Measurements from ENCODE around the gene ZHX3.

ZHX3 gene

DNA sequence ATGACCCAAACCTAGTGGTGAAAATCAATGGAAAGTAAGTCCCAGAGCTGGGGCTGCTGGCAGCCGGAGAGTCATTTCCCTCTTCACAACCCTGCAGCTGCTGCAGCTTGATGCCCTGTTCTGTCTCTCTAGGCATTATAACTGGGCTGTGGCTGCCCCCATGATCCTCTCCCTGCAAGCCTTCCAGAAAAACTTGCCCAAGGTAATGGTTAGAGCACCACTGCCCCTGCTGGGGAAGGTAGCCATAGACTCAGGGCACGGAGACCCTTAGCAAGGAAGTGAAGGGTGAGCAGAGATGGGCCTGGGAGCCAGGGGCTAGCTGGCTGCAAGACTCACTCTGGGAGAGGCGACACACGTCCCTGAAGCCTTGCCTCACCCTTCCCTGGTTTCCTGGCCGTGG lies 35.1 kb upstream of the ZHX3 start:
- no peak for DNase-seq

DNA sequence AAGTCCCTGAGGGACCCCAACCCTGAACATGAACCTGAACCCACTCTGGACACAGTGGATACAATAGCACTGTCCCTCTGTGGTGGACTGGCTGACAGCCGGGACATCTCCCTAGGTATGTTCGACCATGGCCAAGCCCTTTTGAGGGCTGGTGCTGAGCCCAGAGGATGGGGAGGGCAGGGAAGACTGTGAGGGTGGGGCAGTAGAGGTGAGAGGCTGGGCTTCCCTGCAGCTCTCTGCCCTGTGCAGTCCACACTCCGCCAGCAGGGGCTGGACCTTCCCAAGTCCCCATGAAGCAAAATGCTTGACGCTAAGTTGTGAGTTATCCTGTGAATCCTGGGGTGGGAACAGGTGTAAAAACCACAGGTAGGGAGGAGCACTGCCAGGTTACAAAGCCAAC lies 34.6 kb upstream of the ZHX3 start:
- DNase-seq, result no peak

GRCh38 chr20:41350408-41350962 lies 33.0 kb upstream of the ZHX3 start:
- DNase-seq, result no peak

DNA sequence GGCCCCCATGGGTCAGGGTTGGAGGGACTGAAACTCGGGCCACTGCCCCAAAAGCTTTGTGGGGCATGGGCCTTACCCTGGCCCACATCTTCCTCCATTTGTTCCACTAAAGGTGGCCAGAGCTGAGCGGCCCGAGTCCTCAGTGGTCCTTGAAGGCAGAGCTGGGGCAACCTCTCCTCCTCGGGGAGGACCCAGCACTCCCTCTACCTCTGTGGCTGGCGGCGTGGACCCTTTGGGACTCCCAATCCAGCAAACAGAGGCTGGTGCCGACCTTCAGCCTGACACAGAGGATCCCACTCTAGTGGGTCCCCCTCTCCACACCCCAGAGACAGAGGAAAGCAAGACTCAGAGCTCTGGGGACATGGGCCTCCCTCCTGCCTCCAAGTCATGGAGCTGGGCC lies 32.4 kb upstream of the ZHX3 start:
- no peak for DNase-seq

DNA sequence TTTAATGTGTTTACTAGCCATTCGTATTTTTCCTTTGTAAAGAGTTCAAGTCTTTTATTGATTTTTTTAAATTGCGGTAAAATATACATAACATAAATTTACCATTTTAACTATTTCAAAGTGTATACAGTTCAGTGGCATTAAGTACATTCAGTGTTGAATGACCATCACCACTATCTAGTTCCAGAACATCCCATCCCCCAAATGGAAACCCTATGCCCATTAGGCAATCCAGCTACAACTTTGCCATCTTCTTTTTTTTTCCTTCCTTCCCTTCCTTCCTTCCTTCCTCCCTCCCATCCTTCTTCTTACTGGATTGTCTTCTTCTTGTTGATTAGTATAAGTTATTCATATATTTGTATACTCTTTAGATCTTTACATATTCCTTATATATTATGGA lies 31.7 kb upstream of the ZHX3 start:
- no peak for DNase-seq

DNA sequence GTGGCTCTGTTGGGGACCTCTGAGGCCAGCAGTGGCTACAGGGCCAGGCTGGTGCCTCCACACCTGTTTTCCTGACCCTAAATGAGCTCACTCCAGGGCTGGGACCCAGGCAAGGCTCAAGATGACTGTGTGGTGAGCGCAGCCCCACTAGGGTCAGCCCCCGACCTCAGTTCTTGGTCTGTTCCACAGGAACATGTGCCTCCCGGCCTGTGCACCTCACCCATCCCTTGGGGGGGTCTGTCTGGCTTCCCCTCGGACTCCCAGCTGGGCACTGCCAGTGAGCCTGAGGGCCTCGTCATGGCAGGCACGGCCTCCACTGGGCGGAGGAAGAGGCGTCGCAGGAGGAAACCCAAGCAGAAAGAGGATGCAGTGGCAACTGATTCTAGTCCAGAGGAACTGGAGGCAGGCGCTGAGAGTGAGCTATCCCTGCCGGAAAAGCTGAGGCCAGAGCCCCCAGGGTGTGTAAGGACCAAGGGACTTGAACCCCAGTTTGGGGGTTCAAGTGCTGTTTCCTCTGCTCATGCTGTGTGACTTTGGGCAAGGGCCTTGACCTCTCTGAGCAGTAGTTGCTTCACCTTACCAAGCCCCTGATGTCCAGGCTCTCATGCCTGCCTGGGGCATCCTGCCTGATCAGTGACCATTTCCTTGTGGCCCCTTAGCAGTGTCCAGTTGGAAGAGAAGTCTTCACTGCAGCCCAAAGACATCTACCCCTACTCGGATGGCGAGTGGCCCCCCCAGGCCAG lies 31.1 kb upstream of the ZHX3 start:
- DNase-seq, result no peak

DNA sequence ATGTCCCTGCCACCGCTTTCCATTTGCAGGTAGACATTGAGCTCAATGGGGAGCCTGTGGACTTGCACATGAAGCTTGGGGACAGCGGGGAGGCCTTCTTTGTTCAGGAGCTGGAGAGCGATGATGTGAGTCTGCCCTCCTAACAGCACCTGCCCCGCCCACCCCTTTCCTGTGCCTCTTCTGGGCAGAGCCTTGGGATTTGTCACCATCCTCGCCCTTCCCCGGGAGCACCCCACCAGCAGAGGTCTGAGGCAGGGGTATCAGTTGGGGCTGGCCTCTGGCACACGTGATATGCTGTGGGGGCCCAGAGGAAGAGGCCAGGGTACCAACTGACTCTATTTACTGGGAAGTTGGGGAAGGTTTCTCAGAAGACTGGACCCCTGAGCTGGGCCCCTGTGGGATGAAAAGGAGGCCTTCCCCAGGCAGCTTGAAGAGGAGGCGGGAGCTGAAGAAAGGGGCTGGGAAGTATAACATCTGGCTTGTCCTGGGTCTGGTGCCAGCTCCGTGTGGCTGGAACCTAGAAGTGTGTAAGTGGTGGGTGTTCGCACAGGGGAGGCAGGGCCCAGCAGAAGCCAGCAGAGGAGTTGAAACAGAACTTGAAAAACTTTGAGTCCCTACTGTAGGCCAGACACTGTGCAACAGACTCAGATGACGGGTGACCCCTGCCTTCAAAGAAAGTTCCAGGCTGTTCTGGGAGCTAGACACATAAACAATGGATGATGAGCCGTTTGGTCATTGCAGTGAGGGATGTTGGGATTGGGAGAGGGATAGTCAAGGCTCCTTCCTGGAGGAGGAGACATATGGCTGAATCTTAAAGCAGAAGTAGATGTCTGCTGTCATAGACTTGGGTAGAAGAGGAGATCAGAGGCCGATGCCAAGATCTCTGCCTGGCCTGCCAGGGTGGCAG lies 30.2 kb upstream of the ZHX3 start:
- no peak for DNase-seq

DNA sequence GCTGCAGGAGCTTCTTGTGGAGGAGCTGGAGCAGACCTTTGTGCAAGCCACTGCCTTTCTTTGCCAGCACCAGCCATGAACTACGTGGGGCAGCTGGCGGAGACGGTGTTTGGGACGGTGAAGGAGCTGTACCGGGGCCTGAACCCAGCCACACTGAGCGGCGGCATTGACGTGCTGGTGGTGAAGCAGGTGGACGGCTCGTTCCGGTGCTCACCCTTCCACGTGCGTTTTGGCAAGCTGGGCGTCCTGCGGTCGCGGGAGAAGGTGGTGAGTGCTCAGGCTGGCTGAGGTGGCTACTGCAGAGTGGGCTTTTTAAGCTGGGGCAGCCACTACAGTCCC lies 28.2 kb upstream of the ZHX3 start:
- DNase-seq, result no peak

GRCh38 chr20:41344938-41345728 lies 27.6 kb upstream of the ZHX3 start:
- no peak for DNase-seq

DNA sequence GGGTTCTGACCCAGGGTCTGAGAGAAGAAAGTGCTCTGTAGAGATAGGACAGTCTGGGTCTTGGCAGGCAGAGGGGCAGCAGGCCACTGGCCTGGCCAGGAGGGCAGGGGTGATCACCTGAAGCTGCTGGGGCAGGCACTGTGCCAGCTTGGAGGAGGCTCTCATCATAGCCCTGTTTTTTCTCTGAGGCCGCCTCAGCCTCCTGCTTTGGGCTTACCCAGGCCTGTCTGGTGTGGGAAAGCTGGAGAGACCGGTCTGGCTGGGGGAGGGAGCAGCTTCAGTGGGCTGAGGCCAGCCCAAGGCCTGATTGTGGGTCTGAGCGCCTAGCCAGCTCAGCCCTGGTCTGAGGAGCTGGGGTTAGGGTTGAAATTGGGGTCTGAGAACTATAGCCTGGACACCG lies 26.9 kb upstream of the ZHX3 start:
- no peak for DNase-seq

DNA sequence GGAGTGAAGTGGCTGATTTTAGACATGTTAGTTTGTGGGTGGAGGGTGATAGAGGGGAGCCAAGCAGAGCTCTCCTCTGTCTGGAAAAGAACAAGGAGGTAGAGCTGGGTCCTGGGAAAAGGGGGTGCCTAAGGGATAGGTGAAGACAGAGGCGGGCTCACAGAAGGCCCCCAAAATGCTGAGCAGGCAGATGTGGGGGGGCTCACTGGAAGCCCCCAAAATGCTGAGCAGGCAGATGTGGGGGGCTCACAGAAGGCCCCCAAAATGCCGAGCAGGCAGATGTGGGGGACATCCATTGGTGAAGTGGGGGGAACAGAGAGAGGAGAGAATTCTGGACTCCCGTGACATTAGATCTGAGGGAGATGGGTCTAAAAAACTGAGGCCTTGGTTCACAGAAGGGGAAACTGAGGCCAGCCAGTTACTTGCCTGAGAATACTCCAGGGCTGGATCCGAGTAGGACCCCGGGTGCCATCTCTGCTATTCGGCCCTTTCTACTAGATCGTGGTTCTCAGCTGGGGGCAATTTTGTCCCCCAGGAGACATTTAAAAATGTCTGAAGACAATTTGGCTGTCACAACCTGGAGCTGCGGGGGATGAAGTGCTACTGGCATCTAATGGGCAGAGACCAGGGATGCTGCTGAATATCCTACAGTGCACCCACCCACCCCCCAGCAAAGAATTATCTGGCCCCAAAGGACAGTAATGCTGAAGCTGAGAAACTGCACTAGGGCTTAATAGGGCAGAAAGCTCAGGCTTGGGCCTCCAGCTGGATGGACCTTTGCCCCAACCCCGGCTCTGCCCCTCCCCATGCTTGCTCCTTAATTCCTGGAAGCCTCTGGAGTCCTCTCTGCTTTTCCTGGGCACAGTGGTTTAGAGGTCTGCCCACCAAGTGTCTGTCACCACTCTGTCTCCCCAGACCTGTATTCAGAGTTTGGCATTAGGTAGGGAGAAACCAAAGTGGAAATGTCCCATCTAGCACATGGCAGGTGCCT lies 25.2 kb upstream of the ZHX3 start:
- no peak for DNase-seq

- DNase-seq, result peak; percentile 83
These were observed 23.0 kb upstream of the ZHX3 start, which contains the start of gene LPIN3 for GRCh38 chr20:41340327-41341055. LPIN3 (plus strand) TSS chr20:41340821; CDS start chr20:41345804, 4,983 bp downstream.

DNA sequence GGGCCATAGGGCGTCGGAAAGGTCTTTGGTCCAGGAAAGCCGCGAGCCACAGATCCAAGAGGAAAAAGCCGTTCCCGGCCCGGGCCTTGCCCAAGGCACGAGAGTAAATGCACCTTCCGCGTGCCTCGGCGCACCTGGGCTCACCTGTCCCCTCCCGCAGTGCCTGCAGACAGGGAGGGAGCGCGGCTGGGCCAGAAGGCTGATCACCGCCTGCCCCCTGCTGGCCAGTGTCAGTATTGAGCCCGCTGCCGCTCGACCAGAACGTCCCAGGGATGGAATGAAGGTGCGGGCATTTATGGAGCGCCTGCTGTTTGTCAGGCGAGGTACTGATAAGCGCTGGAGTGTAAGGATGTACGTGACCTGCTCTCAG lies 22.4 kb upstream of the ZHX3 start:
- DNase-seq, result peak; percentile 94

GRCh38 chr20:41336711-41337492 lies 19.4 kb upstream of the ZHX3 start:
- DNase-seq, result peak; percentile 50

DNA sequence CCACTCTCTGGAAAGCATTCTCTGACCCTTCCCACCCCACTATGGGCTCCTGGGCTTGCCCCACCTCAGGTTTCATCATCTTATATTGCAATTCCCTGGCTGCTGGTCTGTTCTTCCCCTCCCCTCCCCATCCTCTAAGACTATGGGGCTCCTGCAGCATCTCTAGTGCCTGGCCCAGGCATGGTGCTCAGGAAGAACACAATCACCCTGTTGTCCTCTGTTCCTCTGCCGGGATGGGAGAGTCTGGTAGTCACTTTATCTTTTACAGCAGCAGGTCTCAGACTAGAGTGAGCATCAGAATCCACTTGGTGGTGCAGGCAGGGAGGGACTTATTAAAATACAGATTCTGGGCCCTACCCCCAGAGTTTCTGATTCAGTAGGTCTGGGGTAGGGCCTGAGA lies 18.1 kb upstream of the ZHX3 start:
- peak; percentile 34 for DNase-seq

- peak; percentile 28 for DNase-seq
These were observed 17.2 kb upstream of the ZHX3 start for GRCh38 chr20:41334443-41335421.

DNA sequence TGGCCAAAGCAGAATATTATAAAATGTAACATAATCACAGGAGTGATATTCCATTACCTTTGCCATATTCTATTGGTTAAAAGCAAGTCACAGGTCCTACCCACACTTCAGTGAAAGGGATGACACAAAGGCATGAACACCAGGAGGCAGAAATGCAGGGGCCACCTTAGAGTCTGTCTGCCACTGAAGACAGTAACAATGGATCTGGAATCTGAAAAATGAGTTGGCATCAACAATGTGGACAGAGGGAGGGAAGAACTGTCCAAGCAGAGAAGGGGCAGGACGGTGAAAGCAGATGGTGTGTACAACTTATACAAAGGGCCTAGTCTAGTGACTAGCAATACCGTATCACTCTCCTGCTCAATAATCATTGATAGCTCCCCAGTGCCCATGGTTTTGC lies 16.5 kb upstream of the ZHX3 start:
- DNase-seq, result no peak

GRCh38 chr20:41331731-41332130 lies 14.2 kb upstream of the ZHX3 start:
- no peak for DNase-seq

DNA sequence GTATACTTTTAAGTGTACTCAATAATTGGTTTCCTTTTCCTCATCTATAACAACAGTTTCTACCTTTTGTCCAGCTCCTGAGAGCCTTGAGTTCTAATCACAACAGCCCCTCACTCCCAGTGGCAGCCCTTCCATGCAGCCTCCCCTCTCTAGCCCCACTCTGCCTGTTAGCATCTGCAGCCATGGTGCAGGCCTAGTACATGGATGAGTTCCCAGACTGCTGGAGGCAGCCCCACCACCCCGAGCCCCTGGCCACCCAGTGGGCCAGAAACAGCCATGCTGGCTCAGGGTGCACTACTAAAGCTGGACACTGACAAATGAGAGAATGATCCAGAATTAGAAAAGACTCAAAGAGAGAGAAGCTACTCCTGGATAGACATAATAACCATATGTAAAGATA lies 13.4 kb upstream of the ZHX3 start:
- DNase-seq, result no peak
